GM21717 (cell line): Measurements from ENCODE around the gene GTF2F1.
"Not testable (repeated sequence)": the region's sequence is repeated elsewhere in the genome, so short reads cannot be mapped to it uniquely, and the experiment has no call there.

ENCODE experiments used
- ATAC-seq: cut with Tn5 transposase; IDR thresholded peaks from one replicate; pipeline ENCODE4 v1.9.1; 2021; ENCODE audit warnings: mild to moderate bottlenecking, moderate library complexity; ENCODE audit not compliant: unreplicated experiment

The GTF2F1 gene

DNA sequence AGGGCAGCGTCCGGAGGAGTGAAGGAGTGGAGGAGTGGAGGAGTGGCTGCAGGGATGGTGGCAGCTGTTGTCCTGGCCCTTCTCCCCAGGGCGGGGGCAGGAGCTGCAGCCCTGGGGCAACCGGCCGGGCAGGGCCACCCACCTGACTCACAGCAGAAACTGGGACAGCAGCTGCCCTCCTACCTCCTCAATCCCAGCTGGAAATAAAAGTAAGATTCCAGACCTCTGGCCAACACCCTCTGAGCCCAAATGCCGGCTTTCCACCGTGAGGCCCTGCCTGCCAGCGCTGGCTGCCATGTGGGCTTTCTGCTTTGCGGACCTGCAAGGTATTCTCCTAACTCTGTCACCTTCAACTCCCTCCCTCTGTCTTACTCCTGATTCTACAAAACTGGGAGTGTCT is 35.0 kb downstream of the GTF2F1 start:
- ATAC-seq = no peak

DNA sequence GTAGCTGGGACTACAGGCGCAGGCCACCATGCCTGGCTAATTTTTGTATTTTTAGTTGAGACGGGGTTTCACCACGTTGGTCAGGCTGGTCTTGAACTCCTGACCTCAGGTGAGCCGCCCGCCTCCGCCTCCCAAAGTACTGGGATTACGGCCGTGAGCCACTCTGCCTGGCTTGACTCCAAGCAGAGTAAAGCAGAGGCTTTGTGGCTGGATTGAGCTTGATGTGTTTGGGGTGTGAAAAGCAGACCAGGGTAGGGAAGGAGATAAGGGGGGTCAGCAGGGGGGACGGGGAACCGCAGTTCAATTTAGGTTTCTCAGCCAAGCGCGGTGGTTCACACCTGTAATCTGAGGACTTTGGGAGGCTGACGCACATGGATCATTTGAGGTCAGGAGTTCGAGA is 35.8 kb downstream of the GTF2F1 start:
- no peak for ATAC-seq

DNA sequence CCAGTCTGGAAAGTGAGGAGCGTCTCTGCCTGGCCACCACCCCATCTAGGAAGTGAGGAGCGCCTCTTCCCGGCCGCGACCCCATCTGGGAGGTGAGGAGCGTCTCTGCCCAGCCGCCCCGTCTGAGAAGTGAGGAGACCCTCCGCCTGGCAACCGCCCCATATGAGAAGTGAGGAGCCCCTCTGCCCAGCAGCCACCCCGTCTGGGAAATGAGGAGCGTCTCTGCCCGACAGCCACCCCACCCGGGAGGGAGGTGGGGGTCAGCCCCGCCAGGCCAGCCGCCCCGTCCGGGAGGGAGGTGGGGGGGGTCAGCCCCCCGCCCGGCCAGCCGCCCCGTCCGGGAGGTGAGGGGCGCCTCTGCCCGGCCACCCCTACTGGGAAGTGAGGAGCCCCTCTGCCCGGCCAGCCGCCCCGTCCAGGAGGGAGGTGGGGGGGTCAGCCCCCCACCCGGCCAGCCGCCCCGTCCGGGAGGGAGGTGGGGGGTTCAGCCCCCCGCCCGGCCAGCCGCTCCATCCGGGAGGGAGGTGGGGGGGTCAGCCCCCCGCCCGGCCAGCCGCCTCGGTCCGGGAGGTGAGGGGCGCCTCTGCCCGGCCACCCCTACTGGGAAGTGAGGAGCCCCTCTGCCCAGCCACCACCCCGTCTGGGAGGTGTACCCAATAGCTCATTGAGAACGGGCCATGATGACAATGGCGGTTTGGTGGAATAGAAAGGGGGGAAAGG is 37.5 kb downstream of the GTF2F1 start:
- ATAC-seq = not testable (repeated sequence)

DNA sequence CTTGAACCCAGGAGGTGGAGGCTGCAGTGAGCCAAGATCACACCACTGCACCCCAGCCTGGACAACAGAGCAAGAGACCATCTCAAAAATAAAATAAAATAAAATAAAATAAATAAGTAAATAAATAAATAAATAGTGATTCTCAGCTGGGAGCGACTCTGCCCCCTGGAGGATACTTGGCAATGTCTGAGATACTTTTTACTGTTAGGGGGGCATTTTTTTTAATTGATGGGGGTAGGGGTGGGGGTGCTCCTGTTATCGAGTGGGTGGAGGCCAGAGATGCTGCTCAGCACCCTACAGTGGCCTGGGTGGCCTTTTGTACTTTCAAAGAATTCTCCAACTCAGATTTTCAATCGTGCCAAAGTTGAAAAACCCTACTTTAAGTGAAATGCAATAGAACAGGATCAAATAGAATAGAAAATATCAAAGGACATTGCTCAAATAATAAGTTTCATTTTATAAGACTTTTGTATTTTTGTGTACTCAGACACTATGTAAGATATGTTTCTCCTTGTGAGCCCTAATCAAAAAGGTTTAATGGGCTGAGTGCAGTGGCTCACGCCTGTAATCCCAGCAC is 38.8 kb downstream of the GTF2F1 start:
- ATAC-seq = no peak

- no peak for ATAC-seq
Observed at GRCh38 chr19:6352381-6353165, 40.4 kb downstream of the GTF2F1 start.

DNA sequence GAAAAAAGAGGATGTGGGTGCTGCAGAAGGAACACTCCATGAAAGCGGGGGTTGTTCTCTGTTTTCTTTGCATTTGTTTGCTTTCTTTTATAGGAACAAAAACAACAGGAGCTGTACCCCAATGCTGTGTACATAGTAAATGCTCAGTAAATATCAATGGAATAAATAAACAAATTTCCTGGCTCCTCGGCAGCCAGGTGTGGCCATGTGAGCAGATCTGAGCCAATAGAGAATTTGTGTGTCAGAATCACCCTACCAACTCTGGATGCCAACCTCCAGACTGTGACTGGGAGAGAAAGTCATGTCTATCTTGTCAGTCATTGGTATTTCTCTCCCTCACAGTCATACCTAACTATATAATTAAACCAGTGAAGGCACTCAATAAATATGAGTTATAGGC is 42.3 kb downstream of the GTF2F1 start:
- ATAC-seq = no peak

GRCh38 chr19:6349271-6349670 is 43.7 kb downstream of the GTF2F1 start:
- not testable (repeated sequence) for ATAC-seq

- ATAC-seq = no peak
Observed at GRCh38 chr19:6343462-6343861, 49.5 kb downstream of the GTF2F1 start.

- no peak for ATAC-seq
Observed at GRCh38 chr19:6340493-6341201, 52.3 kb downstream of the GTF2F1 start.

- no peak for ATAC-seq
Observed at GRCh38 chr19:6334490-6335285, 58.3 kb downstream of the GTF2F1 start.

DNA sequence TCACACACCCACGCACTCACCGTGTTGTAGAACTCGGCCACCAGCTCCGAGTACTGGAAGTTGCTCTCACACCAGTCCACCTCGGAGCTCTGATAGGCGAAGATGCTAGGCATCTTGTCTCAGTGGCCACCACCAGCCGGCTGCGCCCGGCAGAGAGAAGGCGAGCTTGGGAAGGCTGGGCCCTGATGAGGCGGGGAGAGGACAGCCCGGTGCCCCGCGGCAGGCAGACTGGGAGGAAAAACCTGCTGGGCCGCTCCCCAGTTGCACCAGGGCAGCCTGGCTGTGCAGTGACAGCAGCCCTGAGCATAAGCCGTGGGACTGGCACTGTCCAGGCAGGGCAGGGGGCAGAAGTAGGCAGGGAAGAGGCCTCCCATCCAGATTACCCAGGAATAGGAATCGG is 59.5 kb downstream of the GTF2F1 start, which contains the start of gene ACER1:
Gene ACER1 (minus strand): TSS at position 174 of the 400 bp plus-strand sequence. CDS start 61 bp downstream, at position 113.
- ATAC-seq = no peak
